GM13977 (cell line): ENCODE measurements around the gene SCAMP1.

Experiments used
- DNase-seq: peaks from one replicate; pipeline ENCODE4 v3.0.0; 2012; ENCODE audit warnings: low spot score
- in situ Hi-C: fragments of 300-500 bp; cut with MboI; formaldehyde crosslinking; loops from one replicate; pipeline ENCODE4 v1.12.0; 2022; ENCODE audit warnings: low sequenced_read_pairs, low pct_unique_long_range_greater_than_20kb, mixed read lengths, inconsistent platforms; ENCODE audit not compliant: unreplicated experiment
- TF ChIP-seq, protein P1 (sequence below): IDR thresholded peaks from 2 replicates; pipeline ENCODE4 v1.5.1; 2012; ENCODE audit warnings: mild to moderate bottlenecking, control low read depth; ENCODE audit not compliant: insufficient read depth; ENCODE audit errors: extremely low read depth, missing control alignments

Gene SCAMP1

DNA sequence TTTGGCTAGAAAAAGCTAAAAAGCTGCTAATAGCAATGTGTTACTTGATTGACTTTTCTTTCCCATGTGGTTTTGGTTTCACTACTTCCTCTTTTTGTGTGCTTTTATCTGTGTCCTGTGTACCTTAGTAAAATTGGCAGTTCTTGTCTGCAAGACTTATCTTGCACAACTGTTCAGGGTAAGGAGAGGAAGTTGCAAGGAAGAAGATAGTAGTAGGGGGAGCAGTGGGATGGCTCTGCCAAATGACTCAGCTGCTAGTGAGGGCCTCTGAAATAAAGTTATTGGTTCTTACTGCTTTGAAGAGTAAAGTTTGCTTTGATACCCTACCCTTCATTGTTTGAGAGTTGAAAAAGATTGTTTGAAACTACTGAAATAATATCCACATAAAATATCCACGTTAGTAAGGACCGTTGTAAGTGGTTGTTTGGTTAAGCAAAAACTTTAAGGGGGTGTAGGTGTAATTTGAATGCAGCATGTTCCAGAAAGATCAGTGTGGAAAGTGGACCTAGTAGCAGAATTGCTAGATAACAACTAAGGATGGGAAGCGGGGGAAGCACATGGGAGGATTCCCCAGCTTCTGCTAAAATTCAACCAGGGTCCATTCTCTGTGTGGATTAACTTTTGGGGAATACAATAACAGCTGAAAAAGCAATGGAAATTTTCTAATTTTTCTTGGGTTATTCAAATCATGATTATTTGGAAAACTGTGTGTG lies 123.5 kb downstream of the SCAMP1 start:
- DNase-seq: no peak
- TF ChIP-seq, protein P1, sequence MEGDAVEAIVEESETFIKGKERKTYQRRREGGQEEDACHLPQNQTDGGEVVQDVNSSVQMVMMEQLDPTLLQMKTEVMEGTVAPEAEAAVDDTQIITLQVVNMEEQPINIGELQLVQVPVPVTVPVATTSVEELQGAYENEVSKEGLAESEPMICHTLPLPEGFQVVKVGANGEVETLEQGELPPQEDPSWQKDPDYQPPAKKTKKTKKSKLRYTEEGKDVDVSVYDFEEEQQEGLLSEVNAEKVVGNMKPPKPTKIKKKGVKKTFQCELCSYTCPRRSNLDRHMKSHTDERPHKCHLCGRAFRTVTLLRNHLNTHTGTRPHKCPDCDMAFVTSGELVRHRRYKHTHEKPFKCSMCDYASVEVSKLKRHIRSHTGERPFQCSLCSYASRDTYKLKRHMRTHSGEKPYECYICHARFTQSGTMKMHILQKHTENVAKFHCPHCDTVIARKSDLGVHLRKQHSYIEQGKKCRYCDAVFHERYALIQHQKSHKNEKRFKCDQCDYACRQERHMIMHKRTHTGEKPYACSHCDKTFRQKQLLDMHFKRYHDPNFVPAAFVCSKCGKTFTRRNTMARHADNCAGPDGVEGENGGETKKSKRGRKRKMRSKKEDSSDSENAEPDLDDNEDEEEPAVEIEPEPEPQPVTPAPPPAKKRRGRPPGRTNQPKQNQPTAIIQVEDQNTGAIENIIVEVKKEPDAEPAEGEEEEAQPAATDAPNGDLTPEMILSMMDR: no peak
- in situ Hi-C loops: no loop called here

- TF ChIP-seq, protein P1: no peak
- in situ Hi-C loops: no loop called here
- DNase-seq: no peak
These were observed 125.8 kb downstream of the SCAMP1 start for GRCh38 chr5:78486218-78486617.

DNA sequence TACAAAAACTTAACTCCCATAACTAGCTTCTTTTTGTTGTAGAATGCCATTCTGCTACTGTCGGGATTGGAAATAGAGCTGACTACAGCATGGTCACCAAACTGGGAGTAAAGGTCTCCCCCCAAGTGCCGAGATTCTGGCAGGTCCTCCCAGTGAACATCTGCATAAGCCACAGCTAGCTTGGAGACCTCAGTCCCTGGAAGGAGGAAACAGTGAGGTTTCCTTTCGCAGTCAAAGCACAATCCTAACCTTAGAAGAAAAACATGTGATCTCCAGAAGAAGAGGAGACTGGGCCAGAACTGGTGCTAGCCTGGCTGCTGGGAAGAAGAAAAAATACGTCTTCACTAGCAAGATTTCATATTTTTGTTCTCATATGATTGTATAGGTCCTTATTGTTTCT lies 127.4 kb downstream of the SCAMP1 start:
- TF ChIP-seq, protein P1: no peak
- in situ Hi-C loops: no loop called here
- no peak for DNase-seq

GRCh38 chr5:78490709-78491485 lies 130.5 kb downstream of the SCAMP1 start:
- TF ChIP-seq, protein P1: no peak
- no peak for DNase-seq
- in situ Hi-C loops: no loop called here

DNA sequence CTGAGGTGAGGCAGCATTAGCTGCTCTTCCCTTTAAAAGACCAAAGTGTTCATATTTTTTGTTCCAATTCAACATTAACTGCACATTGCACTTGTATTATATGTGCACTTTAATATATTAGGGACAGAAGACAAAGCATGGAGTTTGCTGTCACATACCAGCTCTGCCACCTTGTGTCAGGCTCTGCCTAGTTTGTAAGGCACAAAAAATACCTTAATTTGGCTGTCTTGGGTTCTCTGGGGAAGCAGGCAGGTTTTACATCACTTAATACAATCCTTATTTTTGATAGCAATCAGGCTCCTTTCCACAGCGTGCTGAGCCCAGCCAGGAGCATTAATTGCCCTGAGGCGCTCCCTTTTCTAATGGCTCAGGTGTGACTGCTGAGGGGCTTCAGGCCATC lies 131.8 kb downstream of the SCAMP1 start:
- TF ChIP-seq, protein P1: no peak
- DNase-seq: no peak
- in situ Hi-C loops: no loop called here

DNA sequence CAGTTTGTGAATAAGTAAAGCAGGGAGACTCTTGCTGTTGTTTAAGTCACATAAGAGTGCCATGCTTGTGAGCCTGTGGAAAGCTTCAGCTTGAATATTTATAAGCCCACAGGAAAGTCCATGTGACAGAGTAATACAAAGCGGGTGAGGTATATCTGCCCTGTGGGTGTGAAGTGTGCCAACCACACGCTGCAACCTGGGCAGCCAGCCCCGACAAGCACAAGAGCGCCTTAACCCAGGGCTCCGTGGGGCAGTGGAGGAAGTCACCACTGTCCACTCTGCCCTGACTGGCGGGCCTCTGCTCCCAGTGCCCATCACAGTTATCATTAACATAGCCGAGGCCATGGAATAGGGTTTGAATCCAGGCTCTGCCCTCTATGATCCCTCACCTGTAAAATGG lies 132.2 kb downstream of the SCAMP1 start:
- DNase-seq: no peak
- in situ Hi-C loops: no loop called here
- TF ChIP-seq, protein P1: no peak
